Measurements from ENCODE around the gene EIF5AL1. TPM values are rescaled to one million over a fixed set of nuclear protein-coding genes. Genes with fewer than 3 reads are reported as not detected.

Gene EIF5AL1
- total and polyA plus RNA-seq, 2 experiments from 2014 or later = 0.27 to 1.5 TPM

DNA sequence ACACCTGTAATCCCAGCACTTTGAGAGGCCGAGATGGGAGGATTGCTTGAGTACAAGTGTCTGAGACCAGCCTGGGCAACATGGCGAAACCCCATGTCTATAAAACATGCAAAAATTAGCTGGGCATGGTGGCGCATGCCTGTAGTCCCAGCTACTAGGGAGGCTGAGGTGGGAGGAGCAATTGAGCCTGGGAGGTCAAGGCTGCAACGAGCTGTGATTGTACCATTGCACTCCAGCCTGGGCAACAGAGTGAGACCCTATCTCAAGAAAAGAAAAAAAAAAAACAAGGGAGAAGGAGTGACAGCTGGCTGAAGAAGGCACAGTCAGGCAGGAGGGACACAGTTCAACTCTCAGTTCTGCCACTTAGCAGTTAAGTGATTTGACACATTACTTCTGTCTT is 40.6 kb upstream of the EIF5AL1 start:
- TF ChIP-seq EZH2 (IDR thresholded peaks at IDR 0.05; ENCODE audit: borderline replicate concordance) (no peak), EZH2phosphoT487 (IDR thresholded peaks at IDR 0.05; ENCODE audit: low read depth, severe bottlenecking, unreplicated experiment) (no peak)
- TF ChIP-seq, protein P1, sequence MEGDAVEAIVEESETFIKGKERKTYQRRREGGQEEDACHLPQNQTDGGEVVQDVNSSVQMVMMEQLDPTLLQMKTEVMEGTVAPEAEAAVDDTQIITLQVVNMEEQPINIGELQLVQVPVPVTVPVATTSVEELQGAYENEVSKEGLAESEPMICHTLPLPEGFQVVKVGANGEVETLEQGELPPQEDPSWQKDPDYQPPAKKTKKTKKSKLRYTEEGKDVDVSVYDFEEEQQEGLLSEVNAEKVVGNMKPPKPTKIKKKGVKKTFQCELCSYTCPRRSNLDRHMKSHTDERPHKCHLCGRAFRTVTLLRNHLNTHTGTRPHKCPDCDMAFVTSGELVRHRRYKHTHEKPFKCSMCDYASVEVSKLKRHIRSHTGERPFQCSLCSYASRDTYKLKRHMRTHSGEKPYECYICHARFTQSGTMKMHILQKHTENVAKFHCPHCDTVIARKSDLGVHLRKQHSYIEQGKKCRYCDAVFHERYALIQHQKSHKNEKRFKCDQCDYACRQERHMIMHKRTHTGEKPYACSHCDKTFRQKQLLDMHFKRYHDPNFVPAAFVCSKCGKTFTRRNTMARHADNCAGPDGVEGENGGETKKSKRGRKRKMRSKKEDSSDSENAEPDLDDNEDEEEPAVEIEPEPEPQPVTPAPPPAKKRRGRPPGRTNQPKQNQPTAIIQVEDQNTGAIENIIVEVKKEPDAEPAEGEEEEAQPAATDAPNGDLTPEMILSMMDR (IDR thresholded peaks at IDR 0.05; ENCODE audit: poor library complexity) = no peak
- Histone ChIP-seq H3K27me3 (no peaks in the 10 kb centered on the region), H3K4me2 (no peak overlapping the region), H3K27ac (no peak overlapping the region), H4K20me1 (ENCODE audit: insufficient read depth, poor library complexity, severe bottlenecking) (no peaks in the 10 kb centered on the region), H3K79me2 (no peaks in the 10 kb centered on the region), H2AFZ (no peak overlapping the region), H3K9me3 (ENCODE audit: low read depth) (no peaks in the 10 kb centered on the region), H3K9me2 (replicated peaks; ENCODE audit: insufficient read depth) (no peaks in the 10 kb centered on the region), H3K4me3 (no peak overlapping the region), H3K4me1 (ENCODE audit: insufficient read depth) (no peaks in the 10 kb centered on the region), H3K36me3 (replicated peaks; ENCODE audit: insufficient read depth, low read depth) (no peaks in the 10 kb centered on the region)
- no peak for DNase-seq (ENCODE audit: low spot score)
- WGBS (ENCODE audit: low lambda C conversion rate, missing lambda C conversion rate) = 98% methylated on average over 4 of the region's 4 CpGs

DNA sequence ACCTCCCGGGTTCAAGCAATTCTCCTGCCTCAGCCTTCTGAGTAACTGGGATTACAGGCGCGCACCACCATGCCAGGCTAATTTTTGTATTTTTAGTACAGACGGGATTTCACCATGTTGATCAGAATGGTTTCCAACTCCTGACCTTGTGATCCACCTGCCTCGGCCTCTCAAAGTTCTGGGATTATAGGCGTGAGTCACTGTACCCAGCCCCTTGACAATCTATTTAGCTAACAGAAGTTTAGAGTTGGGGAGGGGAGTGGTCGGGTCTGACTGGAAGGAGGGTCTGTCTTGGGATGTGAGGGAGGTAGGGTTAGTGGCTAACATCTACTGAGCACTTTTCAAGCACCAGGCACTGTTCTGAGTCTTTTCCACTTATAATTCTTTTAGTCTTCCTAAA is 39.9 kb upstream of the EIF5AL1 start:
- Histone ChIP-seq H3K27ac (no peak overlapping the region), H3K4me3 (no peak overlapping the region), H3K4me2 (no peak overlapping the region), H3K9me2 (replicated peaks; ENCODE audit: insufficient read depth) (no peaks in the 10 kb centered on the region), H3K79me2 (no peaks in the 10 kb centered on the region), H3K27me3 (no peaks in the 10 kb centered on the region), H3K9me3 (ENCODE audit: low read depth) (no peaks in the 10 kb centered on the region), H2AFZ (no peak overlapping the region), H4K20me1 (ENCODE audit: insufficient read depth, poor library complexity, severe bottlenecking) (no peaks in the 10 kb centered on the region), H3K36me3 (replicated peaks; ENCODE audit: insufficient read depth, low read depth) (no peaks in the 10 kb centered on the region), H3K4me1 (ENCODE audit: insufficient read depth) (no peaks in the 10 kb centered on the region)
- TF ChIP-seq, protein P1 (IDR thresholded peaks at IDR 0.05; ENCODE audit: poor library complexity) = no peak
- no peak for TF ChIP-seq EZH2 (IDR thresholded peaks at IDR 0.05; ENCODE audit: borderline replicate concordance)
- DNase-seq (ENCODE audit: low spot score) = no peak
- WGBS (ENCODE audit: low lambda C conversion rate, missing lambda C conversion rate) = 89% methylated on average over 7 of the region's 7 CpGs

DNA sequence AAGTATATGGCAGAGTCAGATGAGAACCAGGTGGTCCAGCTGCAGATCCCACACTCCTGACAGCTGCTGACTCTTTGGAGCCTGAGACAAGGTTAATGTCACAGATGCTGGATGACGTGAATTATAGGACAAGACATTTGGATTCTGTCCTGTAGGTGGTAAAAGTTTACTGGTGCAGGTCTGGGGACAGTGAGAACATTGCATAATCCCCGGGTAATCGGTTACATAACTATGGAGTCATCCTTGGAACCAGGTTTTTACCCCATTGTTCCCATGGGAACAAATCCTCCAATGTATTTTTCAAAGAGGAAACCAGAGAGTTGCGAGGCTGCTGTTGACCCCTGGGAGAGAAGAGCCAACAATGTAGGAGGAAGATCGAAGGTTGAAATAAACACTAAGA is 39.4 kb upstream of the EIF5AL1 start:
- no peak for DNase-seq (ENCODE audit: low spot score)
- Histone ChIP-seq H3K27me3 (no peaks in the 10 kb centered on the region), H3K9me3 (ENCODE audit: low read depth) (no peaks in the 10 kb centered on the region), H3K9me2 (replicated peaks; ENCODE audit: insufficient read depth) (no peaks in the 10 kb centered on the region), H3K4me2 (no peak overlapping the region), H3K4me3 (no peak overlapping the region), H3K4me1 (ENCODE audit: insufficient read depth) (no peaks in the 10 kb centered on the region), H2AFZ (no peak overlapping the region), H3K79me2 (no peaks in the 10 kb centered on the region), H3K36me3 (replicated peaks; ENCODE audit: insufficient read depth, low read depth) (no peaks in the 10 kb centered on the region), H4K20me1 (ENCODE audit: insufficient read depth, poor library complexity, severe bottlenecking) (no peaks in the 10 kb centered on the region), H3K27ac (no peak overlapping the region)
- no peak for TF ChIP-seq EZH2phosphoT487 (IDR thresholded peaks at IDR 0.05; ENCODE audit: low read depth, severe bottlenecking, unreplicated experiment)
- no peak for TF ChIP-seq EZH2 (IDR thresholded peaks at IDR 0.05; ENCODE audit: borderline replicate concordance)
- TF ChIP-seq, protein P1 (IDR thresholded peaks at IDR 0.05; ENCODE audit: poor library complexity) = no peak
- 57% methylated on average over 5 of the region's 5 CpGs for WGBS (ENCODE audit: low lambda C conversion rate, missing lambda C conversion rate)

All from hepatocyte (in vitro differentiated cells).